NB4 (cell line): ENCODE data around the gene MINDY3.

Source experiments
- DNase-seq: peaks from one replicate; pipeline ENCODE4 v3.0.0; 2010; ENCODE audit warnings: low read depth
- H3K4me3 ChIP-seq: one replicate; pipeline ENCODE4 v1.5.1; 2011; ENCODE audit warnings: mild to moderate bottlenecking, low read depth, low read length, moderate library complexity
- CTCF ChIP-seq: IDR thresholded peaks from one replicate; pipeline ENCODE4 v1.5.1; 2012; ENCODE audit warnings: low read depth, low read length
- MAX ChIP-seq: IDR thresholded peaks from 2 replicates; pipeline ENCODE4 v1.6.1; 2011; ENCODE audit warnings: low read depth, low read length
- MYC ChIP-seq: IDR thresholded peaks from 2 replicates; pipeline ENCODE4 v1.6.1; 2011; ENCODE audit warnings: low read depth, low read length
- POLR2A ChIP-seq: IDR thresholded peaks from 2 replicates; pipeline ENCODE4 v1.6.1; 2011; ENCODE audit warnings: mild to moderate bottlenecking; ENCODE audit not compliant: insufficient read length; ENCODE audit errors: extremely low read depth

The MINDY3 gene

DNA sequence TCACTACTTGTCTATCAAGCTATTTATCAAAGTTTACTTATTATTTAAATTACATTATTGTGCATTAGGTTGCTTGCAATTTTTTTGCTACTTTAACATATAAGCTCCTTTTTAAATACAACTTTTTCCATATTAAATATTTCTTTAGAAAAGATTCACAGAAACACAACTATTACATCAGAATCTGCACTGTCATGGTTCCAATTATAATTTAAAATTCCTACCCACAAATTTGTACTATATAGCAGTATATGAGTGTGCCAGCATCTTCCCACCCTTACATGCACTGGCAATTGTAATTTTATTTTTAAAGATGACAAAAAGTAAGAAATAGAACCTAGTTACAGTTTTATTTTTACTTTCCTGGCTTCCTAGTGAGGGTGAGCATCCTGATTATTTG, 15.8 kb downstream of the MINDY3 start:
- H3K4me3 ChIP-seq = no peak overlapping the region
- no peak for DNase-seq
- no peak for TF ChIP-seq MYC
- TF ChIP-seq POLR2A = no peak

- TF ChIP-seq MAX (no peak), MYC (no peak), POLR2A (no peak), CTCF (no peak)
- no peak for DNase-seq
Measured at GRCh38 chr10:15843695-15844094, 16.6 kb downstream of the MINDY3 start.

GRCh38 chr10:15842556-15843169, 17.6 kb downstream of the MINDY3 start:
- H3K4me3 ChIP-seq = no peak overlapping the region
- no peak for TF ChIP-seq POLR2A
- TF ChIP-seq MYC = no peak
- no peak for TF ChIP-seq CTCF
- no peak for TF ChIP-seq MAX
- DNase-seq = no peak

More at GRCh38 chr10:15843695-15844094, 16.6 kb downstream of the MINDY3 start:
- H3K4me3 ChIP-seq = no peak overlapping the region

- H3K4me3 ChIP-seq = no peak overlapping the region
- no peak for TF ChIP-seq MYC
- DNase-seq = no peak
Measured at GRCh38 chr10:15841696-15842095, 18.6 kb downstream of the MINDY3 start.

DNA sequence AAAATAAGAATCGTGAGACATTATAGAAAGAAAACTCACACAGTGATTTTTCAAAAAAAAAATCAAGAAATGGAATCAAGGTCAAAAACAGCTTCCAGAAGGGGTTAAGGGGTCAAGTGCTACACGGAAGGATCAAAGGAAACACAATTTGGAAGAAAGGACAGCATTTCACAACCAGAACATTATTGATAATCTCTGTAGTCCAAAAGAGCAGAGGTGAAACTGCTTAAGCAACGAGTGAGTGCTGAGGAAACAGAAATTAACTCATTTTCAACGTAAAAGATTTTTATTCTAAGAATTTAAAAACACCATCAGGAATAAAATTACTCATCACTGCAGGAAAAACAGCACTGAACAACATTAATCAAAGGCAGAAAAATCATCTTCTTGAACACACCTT, 23.5 kb downstream of the MINDY3 start:
- TF ChIP-seq POLR2A = no peak
- TF ChIP-seq CTCF = no peak
- TF ChIP-seq MYC = no peak
- no peak for TF ChIP-seq MAX
- DNase-seq = no peak
- H3K4me3 ChIP-seq = no peak overlapping the region

GRCh38 chr10:15829495-15829894, 30.8 kb downstream of the MINDY3 start:
- TF ChIP-seq CTCF = no peak
- TF ChIP-seq MAX = no peak
- no peak for TF ChIP-seq POLR2A
- no peak for TF ChIP-seq MYC
- no peak for DNase-seq
- no peak overlapping the region for H3K4me3 ChIP-seq

DNA sequence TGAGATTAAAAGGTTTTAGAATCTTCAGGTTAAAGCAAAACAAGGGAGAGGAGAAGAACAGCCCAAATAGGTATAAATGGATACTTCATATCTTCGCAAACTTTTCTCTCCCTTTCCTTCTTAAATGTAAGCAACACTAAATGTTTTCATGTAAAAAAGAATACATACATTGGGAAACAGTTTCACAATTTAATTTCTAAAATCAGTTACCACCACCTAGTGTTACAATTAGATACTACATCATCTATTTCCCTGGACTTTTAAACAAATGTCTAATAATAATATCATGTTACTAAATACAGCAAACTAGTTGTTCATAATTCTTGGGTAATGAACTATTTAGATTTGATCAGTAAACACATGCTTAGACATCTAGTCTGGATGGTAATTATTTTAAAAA, 35.8 kb downstream of the MINDY3 start:
- DNase-seq = peak; percentile 2
- no peak overlapping the region for H3K4me3 ChIP-seq
- no peak for TF ChIP-seq POLR2A
- no peak for TF ChIP-seq MAX
- TF ChIP-seq CTCF = no peak
- no peak for TF ChIP-seq MYC
